MCF 10A (cell line): ENCODE data around the gene ELK4. TPM values are rescaled to one million over a fixed set of nuclear protein-coding genes. Genes with fewer than 3 reads are reported as not detected.

Source experiments
- BruUV-seq: library from RNA; stranded (reverse); fragments of 400-500 nt; replicated peaks from 2 replicates; lab custom pipeline; 2021; lab: Mats Ljungman, UMichigan
- CTCF ChIA-PET: fragments of 300-600 bp; sonication (Branson Sonifier 250); formaldehyde crosslinking; extraction: SDS; loops from one replicate; lab custom pipeline; 2021; ENCODE audit warnings: antibody characterized with exemption, inconsistent platforms; lab: Yijun Ruan, JAX
- POLR2A ChIA-PET: fragments of 300-600, 350-650 bp; sonication (Branson Sonifier 250); formaldehyde crosslinking; extraction: SDS; loops from one replicate; lab custom pipeline; 2020; ENCODE audit warnings: antibody characterized with exemption, inconsistent platforms; lab: Yijun Ruan, JAX
- DNase-seq: peaks from one replicate; pipeline ENCODE4 v3.0.0-alpha.2; 2018; ENCODE audit not compliant: unreplicated experiment
- H3K27ac Mint-ChIP-seq: one replicate; pipeline ENCODE4 v1.8.0; 2022; ENCODE audit warnings: mild to moderate bottlenecking, low read depth, mixed read lengths; ENCODE audit not compliant: unreplicated experiment
- H3K27me3 Mint-ChIP-seq: one replicate; pipeline ENCODE4 v1.8.0; 2022; ENCODE audit warnings: mixed read lengths; ENCODE audit not compliant: insufficient read depth, unreplicated experiment
- H3K36me3 Mint-ChIP-seq: one replicate; pipeline ENCODE4 v1.8.0; 2022; ENCODE audit warnings: mild to moderate bottlenecking, moderate library complexity, mixed read lengths; ENCODE audit not compliant: insufficient read depth, unreplicated experiment
- H3K4me1 Mint-ChIP-seq: one replicate; pipeline ENCODE4 v1.8.0; 2022; ENCODE audit warnings: mixed read lengths; ENCODE audit not compliant: insufficient read depth, unreplicated experiment
- H3K4me3 Mint-ChIP-seq: one replicate; pipeline ENCODE4 v1.8.0; 2022; ENCODE audit warnings: mild to moderate bottlenecking, moderate library complexity, mixed read lengths; ENCODE audit not compliant: unreplicated experiment
- H3K9me3 Mint-ChIP-seq: one replicate; pipeline ENCODE4 v1.8.0; 2022; ENCODE audit warnings: mixed read lengths; ENCODE audit not compliant: unreplicated experiment
- CTCF ChIP-seq: fragments of 200-600 bp; IDR thresholded peaks from one replicate; pipeline ENCODE4 v1.8.0; 2022; ENCODE audit warnings: antibody characterized with exemption, mild to moderate bottlenecking; ENCODE audit not compliant: unreplicated experiment
- intact Hi-C: fragments of 100-400 bp; cut with micrococcal nuclease; formaldehyde crosslinking; loops from 2 replicates; pipeline ENCODE4 v1.14.1; 2022
- total RNA-seq: library from RNA; stranded (reverse); gene quantifications from 2 replicates; pipeline ENCODE4 v1.2.3, GENCODE V29; 2022

The ELK4 gene
- total RNA-seq, 1 experiment from 2014 or later, result 101 TPM

- Mint-ChIP-seq H3K36me3 (no peaks in the 10 kb centered on the region), H3K9me3 (no peaks in the 10 kb centered on the region), H3K4me1 (peaks cover 8% of the 10 kb centered on the region), H3K27me3 (peaks cover 23% of the 10 kb centered on the region), H3K27ac (no peak overlapping the region), H3K4me3 (no peak overlapping the region)
- CTCF ChIA-PET, result interaction anchor here (0.6 to 26.1 kb wide), 10 partner anchors 17 to 469 kb away, joined by 3 to 918 read pairs (median 3); a partner anchor contains a TSS
- intact Hi-C loops, result no loop called here
- TF ChIP-seq CTCF, result no peak
- no TSS peak for BruUV-seq
- DNase-seq, result no peak
- POLR2A ChIA-PET, result interaction anchor here (0.6 to 1.1 kb wide), 3 partner anchors 14 to 74 kb away, joined by 3 to 6 read pairs (median 6); no protein-coding TSS in a partner anchor
Measured at GRCh38 chr1:205585169-205585834, 46.5 kb downstream of the ELK4 start.

GRCh38 chr1:205584732-205585131 is 47.1 kb downstream of the ELK4 start:
- CTCF ChIA-PET, result interaction anchor here (1.2 to 26.1 kb wide), 5 partner anchors 17 to 84 kb away, joined by 3 to 918 read pairs (median 3); no protein-coding TSS in a partner anchor
- Mint-ChIP-seq H3K9me3 (no peaks in the 10 kb centered on the region), H3K4me1 (peaks cover 8% of the 10 kb centered on the region), H3K4me3 (no peak overlapping the region), H3K27me3 (peaks cover 29% of the 10 kb centered on the region), H3K36me3 (no peaks in the 10 kb centered on the region), H3K27ac (no peak overlapping the region)
- no peak for DNase-seq
- intact Hi-C loops, result no loop called here
- POLR2A ChIA-PET, result interaction anchor here (1.1 kb wide), 1 partner anchor 74 kb away, joined by 6 read pairs; no protein-coding TSS in a partner anchor
- TF ChIP-seq CTCF, result peak; percentile 65
- BruUV-seq, result no TSS peak

- POLR2A ChIA-PET, result interaction anchor here (1.8 kb wide), 1 partner anchor 8 kb away, joined by 4 read pairs; no protein-coding TSS in a partner anchor
- H3K36me3 Mint-ChIP-seq, result no peaks in the 10 kb centered on the region
- no peak overlapping the region for H3K4me3 Mint-ChIP-seq
- intact Hi-C loops, result no loop called here
- no peak for TF ChIP-seq CTCF
- no peak overlapping the region for H3K27ac Mint-ChIP-seq
- DNase-seq, result no peak
- H3K27me3 Mint-ChIP-seq, result peaks cover 40% of the 10 kb centered on the region
- H3K9me3 Mint-ChIP-seq, result no peaks in the 10 kb centered on the region
- H3K4me1 Mint-ChIP-seq, result peaks cover 6% of the 10 kb centered on the region
- CTCF ChIA-PET, result interaction anchor here (0.5 to 26.1 kb wide), 16 partner anchors 9 to 608 kb away, joined by 3 to 918 read pairs (median 4); partner anchors contain the start of gene ELK4
- no TSS peak for BruUV-seq
Measured at GRCh38 chr1:205583461-205584130, 48.2 kb downstream of the ELK4 start.
